ENCODE data around the gene AGPAT3.

GRCh38 chr21:44002511-44002910, 137.5 kb downstream of the AGPAT3 start:
- TF ChIP-seq CTCF (IDR thresholded peaks at IDR 0.05) (no peak), POLR2A (IDR thresholded peaks at IDR 0.05) (no peak)
